HEK293T (cell line): Measurements from ENCODE around the gene PRPF40A.

Experiments
- CTCF ChIA-PET: fragments of 350-600 bp; formaldehyde crosslinking; extraction: SDS; loops from one replicate; lab custom pipeline; 2021; ENCODE audit warnings: antibody characterized with exemption, inconsistent platforms; lab: Yijun Ruan, JAX
- POLR2A ChIA-PET: fragments of 350-600 bp; formaldehyde crosslinking; extraction: SDS; loops from one replicate; lab custom pipeline; 2020; ENCODE audit warnings: antibody characterized with exemption, inconsistent platforms; lab: Yijun Ruan, JAX
- DNase-seq: peaks from one replicate; pipeline ENCODE4 v3.0.0; 2012; ENCODE audit warnings: mixed read lengths; ENCODE audit errors: extremely low spot score
- ARNT ChIP-seq: fragments of 450-650 bp; IDR thresholded peaks from 2 replicates; pipeline ENCODE4 v1.6.1; 2017; ENCODE audit warnings: mild to moderate bottlenecking
- BHLHE40 ChIP-seq: fragments of 450-650 bp; IDR thresholded peaks from 2 replicates; pipeline ENCODE4 v1.6.1; 2016; ENCODE audit warnings: mild to moderate bottlenecking, moderate library complexity, borderline replicate concordance
- CTBP1 ChIP-seq: fragments of 450-650 bp; IDR thresholded peaks from 2 replicates; pipeline ENCODE4 v1.6.1; 2016; ENCODE audit warnings: borderline replicate concordance
- ELF4 ChIP-seq: fragments of 450-650 bp; IDR thresholded peaks from 2 replicates; pipeline ENCODE4 v1.6.1; 2017; ENCODE audit warnings: antibody characterized with exemption
- FOXA1 ChIP-seq: fragments of 450-650 bp; IDR thresholded peaks from 2 replicates; pipeline ENCODE4 v1.6.1; 2016; ENCODE audit warnings: mild to moderate bottlenecking
- FOXK2 ChIP-seq: fragments of 450-650 bp; IDR thresholded peaks from 2 replicates; pipeline ENCODE4 v1.6.1; 2016; ENCODE audit warnings: mild to moderate bottlenecking
- FOXM1 ChIP-seq: fragments of 450-650 bp; IDR thresholded peaks from 2 replicates; pipeline ENCODE4 v1.6.1; 2017; ENCODE audit warnings: mild to moderate bottlenecking, borderline replicate concordance
- HDGF ChIP-seq: fragments of 450-650 bp; IDR thresholded peaks from 2 replicates; pipeline ENCODE4 v1.6.1; 2017; ENCODE audit warnings: antibody characterized with exemption, borderline replicate concordance
- L3MBTL2 ChIP-seq: fragments of 450-650 bp; conservative IDR thresholded peaks from 2 replicates; pipeline ENCODE4 v1.6.1; 2016; ENCODE audit warnings: mild to moderate bottlenecking
- LEF1 ChIP-seq: fragments of 450-650 bp; IDR thresholded peaks from 2 replicates; pipeline ENCODE4 v1.6.1; 2017; ENCODE audit warnings: mild to moderate bottlenecking, borderline replicate concordance
- NFRKB ChIP-seq: fragments of 450-650 bp; IDR thresholded peaks from 2 replicates; pipeline ENCODE4 v1.6.1; 2016; ENCODE audit warnings: mild to moderate bottlenecking, moderate library complexity
- PKNOX1 ChIP-seq: fragments of 450-650 bp; IDR thresholded peaks from 2 replicates; pipeline ENCODE4 v1.6.1; 2016
- SP1 ChIP-seq: fragments of 450-650 bp; IDR thresholded peaks from 2 replicates; pipeline ENCODE4 v1.6.1; 2017
- SUZ12 ChIP-seq: fragments of 450-650 bp; IDR thresholded peaks from 2 replicates; pipeline ENCODE4 v1.6.1; 2016; ENCODE audit warnings: mild to moderate bottlenecking
- TARDBP ChIP-seq: fragments of 450-650 bp; IDR thresholded peaks from 2 replicates; pipeline ENCODE4 v1.6.1; 2016
- ZNF384 ChIP-seq: fragments of 450-650 bp; IDR thresholded peaks from 2 replicates; pipeline ENCODE4 v1.6.1; 2016

The PRPF40A gene

GRCh38 chr2:152718909-152719645 is 1.8 kb upstream of the PRPF40A start:
- ChIA-PET CTCF (no interaction called here), POLR2A (no interaction called here)
- TF ChIP-seq FOXA1 (no peak), CTBP1 (no peak), L3MBTL2 (peak; percentile 28; the same call in 1 of the 2 replicates), FOXK2 (no peak), PKNOX1 (no peak), ZNF384 (no peak), ARNT (no peak), LEF1 (no peak)
- DNase-seq = peak; percentile 60

DNA sequence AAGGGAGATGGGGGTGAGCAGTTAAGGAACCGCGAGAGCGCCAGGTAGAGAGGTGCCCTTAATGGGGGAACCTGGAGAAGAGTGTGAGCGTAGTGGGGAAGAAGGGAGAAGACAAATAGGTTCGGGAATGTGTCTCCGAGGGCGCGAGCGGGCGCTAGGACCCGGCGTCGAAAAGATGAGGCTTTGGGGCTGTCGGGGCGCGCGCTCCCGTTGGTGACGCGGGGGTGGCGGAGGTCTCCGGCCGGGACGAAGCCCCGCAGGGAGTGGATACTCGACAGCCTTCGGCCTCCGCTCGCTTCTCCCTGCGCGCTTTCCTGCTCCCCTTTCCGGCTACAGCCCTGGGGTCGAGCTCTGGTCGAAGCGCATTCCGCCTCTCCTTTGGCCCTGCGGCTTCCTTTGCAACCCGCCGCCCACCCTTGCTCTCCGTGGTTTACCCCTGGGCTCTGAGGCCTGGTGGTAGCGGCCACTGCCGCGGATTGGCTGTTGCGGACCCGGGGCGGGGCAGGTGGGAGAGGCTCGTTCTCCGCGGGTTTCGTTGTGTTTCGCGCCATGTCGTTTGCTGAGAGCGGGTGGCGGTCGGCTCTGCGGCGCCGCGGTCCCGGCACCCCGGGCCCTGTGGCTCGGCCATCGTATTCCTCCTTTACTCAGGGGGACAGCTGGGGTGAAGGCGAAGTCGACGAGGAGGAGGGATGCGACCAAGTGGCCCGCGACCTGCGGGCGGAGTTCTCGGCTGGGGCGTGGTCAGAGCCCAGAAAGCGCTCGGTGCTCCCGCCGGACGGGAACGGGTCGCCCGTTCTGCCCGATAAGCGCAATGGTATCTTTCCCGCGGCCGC is 1.0 kb upstream of the PRPF40A start, which contains the start of gene ARL6IP6:
Gene ARL6IP6 (plus strand): TSS at position 545 of the 833 bp plus-strand sequence. CDS start 5 bp downstream, at position 550.
- TF ChIP-seq L3MBTL2 (0 out of 2 replicates have a peak, but pooled peaks have one; percentile 15), FOXA1 (no peak), FOXM1 (peak; percentile 96), BHLHE40 (peak; percentile 83), FOXK2 (no peak), NFRKB (no peak)
- ChIA-PET POLR2A (interaction anchor here (1.4 to 1.6 kb wide), 2 partner anchors 12 to 23 kb away, joined by 3 to 5 read pairs; no protein-coding TSS in a partner anchor), CTCF (no interaction called here)
- peak; percentile 78 for DNase-seq

GRCh38 chr2:152716805-152717227 is 445 bp downstream of the PRPF40A start:
- POLR2A ChIA-PET = interaction anchor here (0.8 to 1.6 kb wide), 7 partner anchors 10 to 541 kb away, joined by 3 to 5 read pairs (median 4); partner anchors contain the start of gene STAM2
- CTCF ChIA-PET = interaction anchor here (0.7 to 1.3 kb wide), 4 partner anchors 20 to 812 kb away, joined by 3 to 4 read pairs (median 4); no protein-coding TSS in a partner anchor
- DNase-seq = peak; percentile 24
- TF ChIP-seq BHLHE40 = no peak
- TF ChIP-seq NFRKB = no peak
- no peak for TF ChIP-seq CTBP1
- no peak for TF ChIP-seq HDGF
- no peak for TF ChIP-seq ARNT
- no peak for TF ChIP-seq ZNF384
- TF ChIP-seq SUZ12 = no peak
- no peak for TF ChIP-seq PKNOX1
- no peak for TF ChIP-seq FOXK2

DNA sequence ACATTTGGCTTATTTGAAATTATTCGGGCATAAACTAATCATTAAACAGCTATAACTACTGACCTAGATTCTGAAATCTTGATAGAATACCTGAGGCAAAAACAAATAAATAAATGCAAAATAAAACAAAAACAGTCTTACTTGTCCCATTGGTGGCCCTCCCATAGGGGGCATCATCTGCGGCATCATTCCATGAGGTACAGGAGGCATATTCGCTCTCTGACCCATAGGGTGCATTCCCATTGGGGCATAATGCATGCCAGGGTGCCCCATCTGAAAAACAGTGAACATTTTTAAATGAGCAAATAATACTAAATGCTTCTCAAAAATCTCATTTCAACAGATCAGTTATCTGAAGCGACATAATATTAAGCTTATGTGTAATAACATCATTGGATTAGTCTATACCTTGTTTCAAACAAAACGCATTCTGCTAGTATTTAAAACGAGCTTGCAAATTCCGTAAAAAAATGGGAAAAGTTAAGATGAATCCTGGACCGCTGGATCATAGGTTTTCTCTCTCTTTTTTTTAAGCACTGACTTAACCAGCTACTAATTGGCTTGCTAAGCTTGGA is 1.3 kb downstream of the PRPF40A start:
- peak; percentile 34 for DNase-seq
- no peak for TF ChIP-seq FOXA1
- peak; percentile 63; the same call in 1 of the 2 replicates for TF ChIP-seq CTBP1
- POLR2A ChIA-PET = interaction anchor here (0.8 kb wide), 1 partner anchor 540 kb away, joined by 3 read pairs; the partner anchor contains the start of gene STAM2
- CTCF ChIA-PET = interaction anchor here (0.7 to 1.3 kb wide), 3 partner anchors 19 to 690 kb away, joined by 3 to 4 read pairs (median 3); no protein-coding TSS in a partner anchor

- TF ChIP-seq FOXA1 = no peak
- no peak for TF ChIP-seq TARDBP
- no peak for TF ChIP-seq FOXM1
- TF ChIP-seq FOXK2 = no peak
- TF ChIP-seq NFRKB = no peak
- no peak for TF ChIP-seq ZNF384
- no peak for TF ChIP-seq SP1
- no peak for TF ChIP-seq ELF4
- TF ChIP-seq BHLHE40 = no peak
- TF ChIP-seq LEF1 = no peak
- TF ChIP-seq PKNOX1 = no peak
- no peak for TF ChIP-seq ARNT
- no peak for TF ChIP-seq L3MBTL2
- TF ChIP-seq CTBP1 = no peak
- no peak for DNase-seq
- ChIA-PET CTCF (no interaction called here), POLR2A (no interaction called here)
Measured at GRCh38 chr2:152715112-152715511, 2.1 kb downstream of the PRPF40A start.

GRCh38 chr2:152710713-152711112 is 6.5 kb downstream of the PRPF40A start:
- TF ChIP-seq FOXK2 (no peak), BHLHE40 (no peak), FOXA1 (no peak), ZNF384 (no peak), PKNOX1 (no peak), SUZ12 (no peak)
- POLR2A ChIA-PET = no interaction called here
- CTCF ChIA-PET = no interaction called here
- DNase-seq = no peak
